ENCODE results near the gene EEFSEC. TPM values are rescaled to one million over a fixed set of nuclear protein-coding genes. Genes with fewer than 3 reads are reported as not detected.

The EEFSEC gene
- polyA plus RNA-seq, 1 experiment, result 6.8 TPM

GRCh38 chr3:128313935-128314334, 160.7 kb downstream of the EEFSEC start:
- POLR2A ChIA-PET, result no interaction called here
- CTCF ChIA-PET, result interaction anchor here (0.8 kb wide), 1 partner anchor 8 kb away, joined by 3 read pairs; no protein-coding TSS in a partner anchor
- Histone ChIP-seq H3K27me3 (ENCODE audit: control insufficient read depth, insufficient read depth, low read length) (no peaks in the 10 kb centered on the region), H3K4me3 (ENCODE audit: low read depth, low read length) (no peak overlapping the region), H3K9me3 (ENCODE audit: control insufficient read depth, insufficient read depth, low read length) (no peaks in the 10 kb centered on the region), H3K27ac (ENCODE audit: low read depth, low read length) (no peak overlapping the region)
- DNase-seq (ENCODE audit: low read depth, low spot score), result no peak
- TF ChIP-seq CTCF (IDR thresholded peaks at IDR 0.05; ENCODE audit: low read depth, low read length), result no peak

DNA sequence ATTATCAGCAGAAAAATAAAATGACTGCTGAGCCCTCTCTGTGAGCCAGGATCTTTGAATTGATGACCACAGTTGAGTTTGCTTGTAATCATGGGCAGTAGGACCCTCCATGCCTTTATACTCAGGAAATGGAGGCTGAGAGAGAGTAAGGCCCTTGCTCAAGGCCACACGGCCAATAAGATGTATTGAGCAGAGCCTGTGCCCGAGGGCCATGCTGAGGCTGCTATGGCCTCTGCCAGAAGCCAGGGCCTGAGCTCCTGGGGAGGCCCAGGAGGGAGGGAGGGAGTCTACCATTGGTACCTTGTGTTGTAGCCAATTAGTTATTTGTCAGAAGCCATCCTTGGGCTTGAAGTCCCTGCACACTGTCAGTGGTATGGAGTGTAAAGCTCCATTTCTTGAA, 162.0 kb downstream of the EEFSEC start:
- TF ChIP-seq CTCF (IDR thresholded peaks at IDR 0.05; ENCODE audit: low read depth, low read length), result no peak
- Histone ChIP-seq H3K4me3 (ENCODE audit: low read depth, low read length) (no peak overlapping the region), H3K9me3 (ENCODE audit: control insufficient read depth, insufficient read depth, low read length) (no peaks in the 10 kb centered on the region), H3K27me3 (ENCODE audit: control insufficient read depth, insufficient read depth, low read length) (no peaks in the 10 kb centered on the region), H3K27ac (ENCODE audit: low read depth, low read length) (no peak overlapping the region)
- no peak for DNase-seq (ENCODE audit: low read depth, low spot score)
- POLR2A ChIA-PET, result no interaction called here
- CTCF ChIA-PET, result no interaction called here

DNA sequence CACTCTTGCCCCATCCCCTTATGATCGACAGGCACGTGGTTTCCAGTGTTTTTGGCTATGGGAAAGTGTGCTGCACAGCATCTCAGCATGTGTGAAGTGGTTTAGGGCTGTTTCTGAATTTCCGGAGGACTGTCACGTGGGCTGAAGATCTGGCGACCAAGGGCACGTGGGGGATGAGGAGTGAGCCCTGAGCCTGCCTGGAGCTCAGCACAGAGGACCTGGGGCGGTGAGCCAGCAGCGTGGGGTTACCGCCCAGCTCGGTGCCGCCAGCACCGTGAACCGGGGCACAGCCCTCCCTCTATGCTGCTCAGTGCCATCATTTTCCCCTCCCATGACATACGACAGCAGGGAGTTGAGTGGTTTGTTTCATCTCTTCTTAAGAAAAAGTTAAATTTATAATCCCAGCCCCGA, 163.2 kb downstream of the EEFSEC start:
- H3K27ac ChIP-seq (ENCODE audit: low read depth, low read length), result no peak overlapping the region

DNA sequence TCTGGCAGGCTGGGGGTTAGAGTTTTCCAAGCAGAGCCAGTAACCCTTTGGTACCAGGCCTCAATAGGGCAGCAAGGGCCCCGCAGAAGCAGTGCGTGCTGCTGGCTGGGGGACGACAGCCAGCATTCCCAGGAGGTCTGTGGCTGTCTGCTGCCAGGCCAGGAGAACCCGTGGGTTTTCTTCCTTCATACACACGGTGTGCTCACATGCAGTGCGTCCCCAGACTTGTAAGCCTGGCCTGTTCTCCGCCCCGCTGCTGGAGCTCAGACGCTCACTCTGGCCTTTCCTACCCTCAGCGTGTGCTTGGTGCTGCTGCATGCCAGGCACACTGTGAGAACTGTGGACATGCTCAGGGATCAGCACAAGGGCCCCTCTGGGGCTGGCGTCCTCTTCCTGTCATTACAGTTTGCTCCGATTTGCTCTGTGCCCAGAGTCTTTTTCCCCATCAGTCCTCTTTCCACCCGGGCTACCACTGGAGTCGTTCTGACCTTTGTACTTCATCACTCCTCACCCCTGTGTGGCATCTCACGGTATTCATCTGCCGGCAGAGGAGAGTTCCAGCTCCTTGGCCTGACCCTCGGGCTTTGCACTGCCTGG, 163.9 kb downstream of the EEFSEC start:
- Histone ChIP-seq H3K27ac (ENCODE audit: low read depth, low read length) (no peak overlapping the region), H3K4me3 (ENCODE audit: low read depth, low read length) (no peak overlapping the region), H3K9me3 (ENCODE audit: control insufficient read depth, insufficient read depth, low read length) (no peaks in the 10 kb centered on the region; the same call in 1 of the 2 replicates), H3K27me3 (ENCODE audit: control insufficient read depth, insufficient read depth, low read length) (no peaks in the 10 kb centered on the region)
- ChIA-PET POLR2A (no interaction called here), CTCF (no interaction called here)
- no peak for TF ChIP-seq CTCF (IDR thresholded peaks at IDR 0.05; ENCODE audit: low read depth, low read length)
- no peak for DNase-seq (ENCODE audit: low read depth, low spot score)

More for the DNA sequence above, 163.2 kb downstream of the EEFSEC start:
- H3K4me3 ChIP-seq (ENCODE audit: low read depth, low read length), result no peak overlapping the region
- no peaks in the 10 kb centered on the region for H3K27me3 ChIP-seq (ENCODE audit: control insufficient read depth, insufficient read depth, low read length)
- no peaks in the 10 kb centered on the region for H3K9me3 ChIP-seq (ENCODE audit: control insufficient read depth, insufficient read depth, low read length)
- CTCF ChIA-PET, result no interaction called here
- no peak for TF ChIP-seq CTCF (IDR thresholded peaks at IDR 0.05; ENCODE audit: low read depth, low read length)
- no peak for DNase-seq (ENCODE audit: low read depth, low spot score)
- POLR2A ChIA-PET, result no interaction called here

- TF ChIP-seq CTCF (IDR thresholded peaks at IDR 0.05; ENCODE audit: low read depth, low read length), result no peak
- H3K9me3 ChIP-seq (ENCODE audit: control insufficient read depth, insufficient read depth, low read length), result no peaks in the 10 kb centered on the region; the same call in 1 of the 2 replicates
- H3K4me3 ChIP-seq (ENCODE audit: low read depth, low read length), result no peak overlapping the region
- no peak for DNase-seq (ENCODE audit: low read depth, low spot score)
- H3K27me3 ChIP-seq (ENCODE audit: control insufficient read depth, insufficient read depth, low read length), result no peaks in the 10 kb centered on the region
- POLR2A ChIA-PET, result no interaction called here
- CTCF ChIA-PET, result no interaction called here
- no peak overlapping the region for H3K27ac ChIP-seq (ENCODE audit: low read depth, low read length)
Observed at GRCh38 chr3:128317698-128318231, 164.5 kb downstream of the EEFSEC start.

All from AG04450 (cell line).